ENCODE measurements around the gene RYR1. TPM values are rescaled to one million over a fixed set of nuclear protein-coding genes. Genes with fewer than 3 reads are reported as not detected.

RYR1 gene
- total RNA-seq: 1 to 10 TPM in 1 of 2 donors, under 1 TPM in 1; 0.84 to 3.3 TPM
- 3.1 TPM for polyA plus RNA-seq (2013, experiment 1 of 2)
- 3.7 TPM for polyA plus RNA-seq (2013, experiment 2 of 2)
- long read RNA-seq, experiment 1: 0 reads
- long read RNA-seq, experiment 2, partial matches to known transcripts: 0 of 1 reads
- long read RNA-seq, experiment 2, other reads (novel, unspliced or antisense): 1 of 1 reads
- long read RNA-seq, experiment 3, partial matches to known transcripts: 1 of 3 reads
- long read RNA-seq, experiment 3, other reads (novel, unspliced or antisense): 2 of 3 reads
- long read RNA-seq, experiment 4: 0 reads

DNA sequence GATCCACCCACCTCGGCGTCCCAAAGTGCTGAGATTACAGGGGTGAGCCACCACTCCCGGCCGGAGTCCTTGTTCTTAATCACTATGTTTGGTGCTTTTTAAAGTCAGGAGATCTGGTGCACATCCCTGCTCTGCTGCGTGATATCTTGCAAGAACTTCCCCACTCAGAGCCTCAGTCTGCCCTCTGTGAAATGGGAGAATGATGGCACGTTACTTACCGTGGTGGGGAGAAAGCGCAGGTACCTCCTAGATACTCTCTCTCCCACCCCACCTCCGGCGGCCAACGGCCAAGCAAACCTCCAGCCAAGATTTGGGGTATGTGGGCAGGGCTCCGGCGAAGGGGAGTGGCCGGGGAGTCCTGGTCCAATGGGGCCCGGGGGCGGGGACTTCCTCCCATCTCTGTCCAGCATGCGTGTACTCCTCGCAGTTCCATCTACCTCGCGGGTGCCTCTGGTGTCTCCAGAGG lies at the start of gene RYR1:
TSS of gene RYR1 (plus strand) at position 424 of the 466 bp plus-strand sequence. CDS start 139 bp downstream, outside the sequence.
- 25 to 72% methylated on average over 5 to 20 of the region's 20 CpGs for WGBS, 2 experiments (ENCODE audit: insufficient coverage in 1 of 2, insufficient read length in 1 of 2)
- peaks cover 4% of the 10 kb centered on the region for H3K4me1 Mint-ChIP-seq
- H3K36me3 Mint-ChIP-seq (ENCODE audit: low read depth): no peaks in the 10 kb centered on the region
- no peaks in the 10 kb centered on the region for H3K36me3 ChIP-seq (ENCODE audit: control insufficient read depth, insufficient read depth, low read length)
- H3K27me3 ChIP-seq (ENCODE audit: control insufficient read depth, insufficient read depth, low read length, poor library complexity, severe bottlenecking): peaks cover 10% of the 10 kb centered on the region
- H3K9ac ChIP-seq (ENCODE audit: extremely low read depth, low read length, poor library complexity, severe bottlenecking): no peak within 1 kb of the TSS
- no peak within 1 kb of the TSS for H3K27ac ChIP-seq (ENCODE audit: low read depth, low read length)
- peak; percentile 96 for DNase-seq
- peak within 1 kb of the TSS; percentile 41 for H3K4me3 Mint-ChIP-seq
- no peaks in the 10 kb centered on the region for H3K9me3 Mint-ChIP-seq
- no peak within 1 kb of the TSS for H3K4me3 ChIP-seq (ENCODE audit: low read length)
- TF ChIP-seq, protein P1, sequence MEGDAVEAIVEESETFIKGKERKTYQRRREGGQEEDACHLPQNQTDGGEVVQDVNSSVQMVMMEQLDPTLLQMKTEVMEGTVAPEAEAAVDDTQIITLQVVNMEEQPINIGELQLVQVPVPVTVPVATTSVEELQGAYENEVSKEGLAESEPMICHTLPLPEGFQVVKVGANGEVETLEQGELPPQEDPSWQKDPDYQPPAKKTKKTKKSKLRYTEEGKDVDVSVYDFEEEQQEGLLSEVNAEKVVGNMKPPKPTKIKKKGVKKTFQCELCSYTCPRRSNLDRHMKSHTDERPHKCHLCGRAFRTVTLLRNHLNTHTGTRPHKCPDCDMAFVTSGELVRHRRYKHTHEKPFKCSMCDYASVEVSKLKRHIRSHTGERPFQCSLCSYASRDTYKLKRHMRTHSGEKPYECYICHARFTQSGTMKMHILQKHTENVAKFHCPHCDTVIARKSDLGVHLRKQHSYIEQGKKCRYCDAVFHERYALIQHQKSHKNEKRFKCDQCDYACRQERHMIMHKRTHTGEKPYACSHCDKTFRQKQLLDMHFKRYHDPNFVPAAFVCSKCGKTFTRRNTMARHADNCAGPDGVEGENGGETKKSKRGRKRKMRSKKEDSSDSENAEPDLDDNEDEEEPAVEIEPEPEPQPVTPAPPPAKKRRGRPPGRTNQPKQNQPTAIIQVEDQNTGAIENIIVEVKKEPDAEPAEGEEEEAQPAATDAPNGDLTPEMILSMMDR (conservative IDR thresholded peaks at IDR 0.05): no peak
- H3K4me1 ChIP-seq (ENCODE audit: control insufficient read depth, insufficient read depth, low read length): no peaks in the 10 kb centered on the region
- no peaks in the 10 kb centered on the region for H3K9me3 ChIP-seq (ENCODE audit: control insufficient read depth, low read length)
- H3K27ac Mint-ChIP-seq: no peak within 1 kb of the TSS
- peaks cover 13% of the 10 kb centered on the region for H3K27me3 Mint-ChIP-seq (ENCODE audit: insufficient read depth)

DNA sequence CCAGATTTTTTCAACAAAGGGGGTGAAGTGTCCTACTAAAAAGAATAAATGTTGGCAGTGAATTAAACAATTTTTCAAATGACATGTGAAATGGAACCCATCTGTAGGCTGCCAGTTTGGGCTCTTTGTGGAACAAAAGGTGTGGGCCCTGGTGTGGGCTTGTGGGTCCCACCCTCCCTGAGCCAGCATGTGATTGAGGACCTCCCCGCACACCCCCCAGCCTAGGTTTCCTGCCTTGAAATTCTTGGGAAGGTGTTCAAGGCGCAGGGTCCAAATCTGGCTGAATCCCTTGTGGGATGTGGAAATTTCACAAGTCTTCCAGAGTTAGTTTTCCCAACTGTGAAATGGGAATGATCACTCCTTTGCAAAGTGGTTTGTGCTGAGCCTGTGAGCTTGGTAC lies 49.7 kb upstream of the RYR1 start:
- TF ChIP-seq, protein P1 (conservative IDR thresholded peaks at IDR 0.05): no peak
- no peak overlapping the region for H3K9ac ChIP-seq (ENCODE audit: extremely low read depth, low read length, poor library complexity, severe bottlenecking)
- H3K4me1 Mint-ChIP-seq: peaks cover 3% of the 10 kb centered on the region
- no peaks in the 10 kb centered on the region for H3K4me1 ChIP-seq (ENCODE audit: control insufficient read depth, insufficient read depth, low read length)
- H3K36me3 ChIP-seq (ENCODE audit: control insufficient read depth, insufficient read depth, low read length): peaks cover 42% of the 10 kb centered on the region
- no peak overlapping the region for H3K27ac Mint-ChIP-seq
- H3K27me3 ChIP-seq (ENCODE audit: control insufficient read depth, insufficient read depth, low read length, poor library complexity, severe bottlenecking): no peaks in the 10 kb centered on the region
- peaks cover 48% of the 10 kb centered on the region for H3K36me3 Mint-ChIP-seq (ENCODE audit: low read depth)
- H3K27ac ChIP-seq (ENCODE audit: low read depth, low read length): no peak overlapping the region
- no peaks in the 10 kb centered on the region for H3K9me3 ChIP-seq (ENCODE audit: control insufficient read depth, low read length)
- no peak for DNase-seq
- H3K4me3 Mint-ChIP-seq: no peak overlapping the region
- WGBS, 2 experiments (ENCODE audit: insufficient coverage in 1 of 2, insufficient read length in 1 of 2): 100% methylated on average over 1 to 2 of the region's 2 CpGs
- no peak overlapping the region for H3K4me3 ChIP-seq (ENCODE audit: low read length)
- no peaks in the 10 kb centered on the region for H3K9me3 Mint-ChIP-seq
- peaks cover 29% of the 10 kb centered on the region for H3K27me3 Mint-ChIP-seq (ENCODE audit: insufficient read depth)

DNA sequence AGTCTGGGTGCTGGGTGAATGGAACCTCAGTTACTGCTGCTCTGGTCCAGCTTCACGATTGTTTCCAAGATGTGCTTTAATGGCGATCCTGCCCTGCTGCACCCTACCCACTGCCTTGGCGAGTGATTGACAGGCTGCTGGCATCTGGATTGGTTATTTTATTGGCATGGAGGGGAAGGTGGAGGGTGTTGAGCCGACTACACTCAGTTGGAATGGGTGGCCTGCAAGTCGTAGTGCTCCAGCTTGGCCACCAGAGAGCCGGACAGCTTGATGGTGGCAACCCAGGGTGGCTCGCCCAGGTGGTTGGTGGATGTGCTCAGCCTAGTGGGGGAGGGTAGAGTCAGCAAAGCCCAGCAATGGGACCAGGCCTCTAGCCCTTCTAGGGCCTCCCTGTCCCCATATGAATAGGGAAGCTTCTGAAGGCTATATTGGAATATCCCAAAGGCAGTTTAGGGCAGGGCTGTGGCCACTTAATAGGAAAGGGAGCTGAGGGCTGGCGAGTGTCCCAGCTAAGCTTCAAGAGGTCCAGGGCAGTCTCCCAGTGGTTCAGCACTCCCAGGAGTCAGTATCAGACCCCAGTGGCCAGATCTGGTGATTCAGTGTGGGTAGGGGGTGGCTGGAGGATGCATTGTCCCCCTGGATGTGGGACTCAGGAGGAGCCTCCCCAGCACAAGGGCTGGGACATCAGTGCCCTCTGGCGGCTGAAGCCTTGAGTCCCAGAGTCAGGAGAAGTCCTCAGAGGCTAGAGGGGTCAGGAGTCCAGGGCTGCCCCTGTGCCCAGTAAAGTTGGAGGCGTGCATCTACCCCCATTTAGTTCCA lies 49.1 kb upstream of the RYR1 start:
- peaks cover 36% of the 10 kb centered on the region for H3K36me3 ChIP-seq (ENCODE audit: control insufficient read depth, insufficient read depth, low read length)
- no peaks in the 10 kb centered on the region for H3K4me1 ChIP-seq (ENCODE audit: control insufficient read depth, insufficient read depth, low read length)
- peaks cover 46% of the 10 kb centered on the region for H3K36me3 Mint-ChIP-seq (ENCODE audit: low read depth)
- no peaks in the 10 kb centered on the region for H3K9me3 ChIP-seq (ENCODE audit: control insufficient read depth, low read length)
- H3K4me3 ChIP-seq (ENCODE audit: low read length): no peak overlapping the region
- DNase-seq: peak; percentile 89
- H3K27me3 Mint-ChIP-seq (ENCODE audit: insufficient read depth): peaks cover 29% of the 10 kb centered on the region
- no peaks in the 10 kb centered on the region for H3K9me3 Mint-ChIP-seq
- H3K9ac ChIP-seq (ENCODE audit: extremely low read depth, low read length, poor library complexity, severe bottlenecking): no peak overlapping the region
- H3K4me1 Mint-ChIP-seq: peaks cover 4% of the 10 kb centered on the region
- H3K27me3 ChIP-seq (ENCODE audit: control insufficient read depth, insufficient read depth, low read length, poor library complexity, severe bottlenecking): no peaks in the 10 kb centered on the region
- H3K27ac Mint-ChIP-seq: no peak overlapping the region
- TF ChIP-seq, protein P1 (conservative IDR thresholded peaks at IDR 0.05): peak; percentile 74
- no peak overlapping the region for H3K27ac ChIP-seq (ENCODE audit: low read depth, low read length)
- 83 to 90% methylated on average over 2 to 10 of the region's 10 CpGs for WGBS, 2 experiments (ENCODE audit: insufficient coverage in 1 of 2, insufficient read length in 1 of 2)
- H3K4me3 Mint-ChIP-seq: no peak overlapping the region
